Central memory CD4-positive, alpha-beta T cell (primary cell): ENCODE measurements around the gene C19orf67.
"Not testable (repeated sequence)": the region's sequence is repeated elsewhere in the genome, so short reads cannot be mapped to it uniquely, and the experiment has no call there.

Source experiments
- DNase-seq: peaks from one replicate; pipeline ENCODE4 v3.0.0; 2022

The C19orf67 gene

GRCh38 chr19:14055396-14055795, 30.2 kb downstream of the C19orf67 start:
- no peak for DNase-seq

GRCh38 chr19:14054721-14055120, 30.9 kb downstream of the C19orf67 start:
- DNase-seq, result no peak

- DNase-seq, result no peak
Observed at GRCh38 chr19:14054099-14054498, 31.5 kb downstream of the C19orf67 start.

GRCh38 chr19:14053500-14053899, 32.1 kb downstream of the C19orf67 start:
- DNase-seq, result no peak

GRCh38 chr19:14053032-14053431, 32.6 kb downstream of the C19orf67 start:
- no peak for DNase-seq

GRCh38 chr19:14052470-14052869, 33.1 kb downstream of the C19orf67 start:
- DNase-seq, result no peak

- no peak for DNase-seq
Observed at GRCh38 chr19:14051980-14052379, 33.6 kb downstream of the C19orf67 start.

- not testable (repeated sequence) for DNase-seq
Observed at GRCh38 chr19:14050961-14051360, 34.6 kb downstream of the C19orf67 start.

GRCh38 chr19:14050512-14050911, 35.1 kb downstream of the C19orf67 start:
- DNase-seq, result no peak

- DNase-seq, result peak; percentile 61
Observed at GRCh38 chr19:14048443-14049153, 37.0 kb downstream of the C19orf67 start.

- not testable (repeated sequence) for DNase-seq
Observed at GRCh38 chr19:14047866-14048265, 37.7 kb downstream of the C19orf67 start.

- DNase-seq, result peak; percentile 47
Observed at GRCh38 chr19:14042659-14043608, 42.6 kb downstream of the C19orf67 start.

- no peak for DNase-seq
Observed at GRCh38 chr19:14039181-14039580, 46.4 kb downstream of the C19orf67 start.

- no peak for DNase-seq
Observed at GRCh38 chr19:14035706-14036105, 49.9 kb downstream of the C19orf67 start.

- DNase-seq, result not testable (repeated sequence)
Observed at GRCh38 chr19:14035159-14035558, 50.4 kb downstream of the C19orf67 start.

GRCh38 chr19:14033946-14034345, 51.6 kb downstream of the C19orf67 start:
- no peak for DNase-seq

- DNase-seq, result peak; percentile 84
Observed at GRCh38 chr19:14031719-14032480, 53.7 kb downstream of the C19orf67 start, which contains the start of gene IL27RA. Gene IL27RA (plus strand): TSS chr19:14031762. CDS start chr19:14031873, 111 bp downstream.
